ENCODE results near the gene ELN.

Gene ELN

GRCh38 chr7:74104702-74105101 lies 76.7 kb downstream of the ELN start:
- DNase-seq (ENCODE audit: low read depth), result no peak
- H3K4me3 ChIP-seq (ENCODE audit: control insufficient read depth, low read depth, low read length), result no peak overlapping the region
- no peak for TF ChIP-seq CTCF (conservative IDR thresholded peaks at IDR 0.05; ENCODE audit: control insufficient read depth, insufficient read depth, low read depth, low read length)

- H3K4me3 ChIP-seq (ENCODE audit: control insufficient read depth, low read depth, low read length), result no peak overlapping the region
- TF ChIP-seq CTCF (conservative IDR thresholded peaks at IDR 0.05; ENCODE audit: control insufficient read depth, insufficient read depth, low read depth, low read length), result no peak
- no peak for DNase-seq (ENCODE audit: low read depth)
These were observed 78.0 kb downstream of the ELN start for GRCh38 chr7:74105992-74106391.

DNA sequence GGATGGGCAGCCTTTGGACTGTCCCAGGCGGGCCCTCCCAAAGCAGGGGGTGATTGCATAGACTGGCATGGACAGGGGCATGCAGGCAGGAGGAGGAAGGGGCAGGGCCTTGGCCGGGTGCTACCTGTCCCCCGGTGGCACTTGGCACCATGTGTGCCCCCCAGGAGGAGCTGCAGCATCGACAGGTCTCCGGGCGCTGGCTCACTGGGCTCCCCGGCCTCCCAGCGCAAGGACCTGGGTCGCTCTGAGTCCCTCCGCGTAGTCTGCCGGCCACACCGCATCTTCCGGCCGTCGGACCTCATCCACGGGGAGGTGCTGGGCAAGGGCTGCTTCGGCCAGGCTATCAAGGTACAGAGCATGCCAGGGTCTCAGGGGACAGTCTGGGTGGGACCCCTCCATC lies 78.9 kb downstream of the ELN start:
- TF ChIP-seq CTCF (conservative IDR thresholded peaks at IDR 0.05; ENCODE audit: control insufficient read depth, insufficient read depth, low read depth, low read length), result no peak
- DNase-seq (ENCODE audit: low read depth), result no peak
- no peak overlapping the region for H3K4me3 ChIP-seq (ENCODE audit: control insufficient read depth, low read depth, low read length)

- no peak for TF ChIP-seq CTCF (conservative IDR thresholded peaks at IDR 0.05; ENCODE audit: control insufficient read depth, insufficient read depth, low read depth, low read length)
- DNase-seq (ENCODE audit: low read depth), result no peak
- H3K4me3 ChIP-seq (ENCODE audit: control insufficient read depth, low read depth, low read length), result no peak overlapping the region
These were observed 87.4 kb downstream of the ELN start for GRCh38 chr7:74115326-74115725.

GRCh38 chr7:74116356-74116755 lies 88.4 kb downstream of the ELN start:
- no peak overlapping the region for H3K4me3 ChIP-seq (ENCODE audit: control insufficient read depth, low read depth, low read length)
- DNase-seq (ENCODE audit: low read depth), result no peak

More at GRCh38 chr7:74116356-74116755, 88.4 kb downstream of the ELN start:
- TF ChIP-seq CTCF (conservative IDR thresholded peaks at IDR 0.05; ENCODE audit: control insufficient read depth, insufficient read depth, low read depth, low read length), result no peak
